Vagina (tissue), 2 donors: Measurements from ENCODE around the gene C22orf39. TPM values are rescaled to one million over a fixed set of nuclear protein-coding genes. Genes with fewer than 3 reads are reported as not detected.

Source experiments
- DNase-seq, 2 donors: peaks; one replicate each; pipeline ENCODE4 v3.0.0-alpha.2; 2017; ENCODE audit errors: extremely low spot score in 2 of 2
- H3K27ac ChIP-seq: fragments of 200-600 bp; sonication (generic); one replicate; pipeline ENCODE4 v1.5.1; 2019
- H3K27me3 ChIP-seq: fragments of 200-600 bp; sonication (generic); one replicate; pipeline ENCODE4 v1.5.1; 2019
- H3K36me3 ChIP-seq, 2 donors: fragments of 200-600 bp; sonication (generic); one replicate each; pipeline ENCODE4 v1.5.1; 2017 to 2019
- H3K4me1 ChIP-seq: fragments of 200-600 bp; sonication (generic); one replicate; pipeline ENCODE4 v1.5.1; 2019
- H3K4me3 ChIP-seq, 2 donors: fragments of 200-600 bp; sonication (generic); 1 replicate in 1 of 2; 2 replicates in 1 of 2; pipeline ENCODE4 v1.5.1; 2016 to 2019
- H3K9me3 ChIP-seq: fragments of 200-600 bp; sonication (generic); one replicate; pipeline ENCODE4 v1.5.1; 2019
- POLR2A ChIP-seq, 2 donors: fragments of 450-650 bp; IDR thresholded peaks; one replicate each; pipeline ENCODE4 v1.6.1; 2017; ENCODE audit warnings: antibody characterized with exemption in 2 of 2, mild to moderate bottlenecking in 2 of 2, moderate library complexity in 2 of 2
- POLR2AphosphoS5 ChIP-seq, 2 donors: sonication (generic); formaldehyde crosslinking; IDR thresholded peaks; one replicate each; pipeline ENCODE4 v1.9.0; 2017; ENCODE audit warnings: antibody characterized with exemption in 2 of 2, mild to moderate bottlenecking in 2 of 2, low read depth in 1 of 2; ENCODE audit not compliant: insufficient read depth in 1 of 2
- intact Hi-C: fragments of 100-400 bp; cut with DNase I; formaldehyde crosslinking; loops from one replicate; pipeline ENCODE4 v1.15.1; 2023
- total RNA-seq: library from RNA; depleted of rRNA; stranded (reverse); fragments of >200 nt; gene quantifications from one replicate; pipeline ENCODE4 v1.2.3, GENCODE V29; 2016
- TF ChIP-seq, protein P1 (sequence below), 3 experiments: fragments of 450-650 bp in 2 of 3; fragments of 200-600 bp in 1 of 3; sonication (generic) in 1 of 3; IDR thresholded peaks; one replicate each; pipeline ENCODE4 v1.5.1; 2017 to 2019; ENCODE audit warnings: antibody characterized with exemption in 3 of 3, mild to moderate bottlenecking in 2 of 3, moderate library complexity in 2 of 3

The C22orf39 gene
- total RNA-seq, 1 donor from 2014 or later = 46.9 TPM

DNA sequence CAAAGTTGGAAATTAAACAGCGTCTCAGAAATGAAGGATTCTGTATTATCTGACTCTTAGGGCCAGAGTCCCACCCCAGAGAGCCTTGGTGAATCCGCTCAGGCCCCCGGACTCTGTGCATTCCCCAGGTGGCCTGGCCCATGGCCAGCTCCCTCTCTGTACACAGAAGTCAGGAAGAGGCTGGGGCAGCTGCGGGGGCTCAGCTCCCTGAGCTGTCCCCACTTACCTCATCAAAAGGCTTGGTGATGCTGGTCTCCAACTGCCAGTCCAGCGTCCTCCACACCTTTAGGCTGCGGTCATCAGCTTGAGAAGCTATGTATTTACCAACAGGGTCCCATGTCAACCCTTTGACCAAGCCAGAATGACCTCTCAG lies 51.0 kb downstream of the C22orf39 start:
- H3K9me3 ChIP-seq = no peaks in the 10 kb centered on the region
- peaks cover 0 to 59% of the 10 kb centered on the region in 2 donors for H3K36me3 ChIP-seq
- H3K4me3 ChIP-seq = no peak overlapping the region
- no peak overlapping the region for H3K27ac ChIP-seq
- TF ChIP-seq POLR2AphosphoS5 (IDR thresholded peaks at IDR 0.05; ENCODE audit: insufficient read depth in 1 of 2, low read depth in 1 of 2) (no peak), POLR2A (IDR thresholded peaks at IDR 0.05) (no peak)
- TF ChIP-seq, protein P1, sequence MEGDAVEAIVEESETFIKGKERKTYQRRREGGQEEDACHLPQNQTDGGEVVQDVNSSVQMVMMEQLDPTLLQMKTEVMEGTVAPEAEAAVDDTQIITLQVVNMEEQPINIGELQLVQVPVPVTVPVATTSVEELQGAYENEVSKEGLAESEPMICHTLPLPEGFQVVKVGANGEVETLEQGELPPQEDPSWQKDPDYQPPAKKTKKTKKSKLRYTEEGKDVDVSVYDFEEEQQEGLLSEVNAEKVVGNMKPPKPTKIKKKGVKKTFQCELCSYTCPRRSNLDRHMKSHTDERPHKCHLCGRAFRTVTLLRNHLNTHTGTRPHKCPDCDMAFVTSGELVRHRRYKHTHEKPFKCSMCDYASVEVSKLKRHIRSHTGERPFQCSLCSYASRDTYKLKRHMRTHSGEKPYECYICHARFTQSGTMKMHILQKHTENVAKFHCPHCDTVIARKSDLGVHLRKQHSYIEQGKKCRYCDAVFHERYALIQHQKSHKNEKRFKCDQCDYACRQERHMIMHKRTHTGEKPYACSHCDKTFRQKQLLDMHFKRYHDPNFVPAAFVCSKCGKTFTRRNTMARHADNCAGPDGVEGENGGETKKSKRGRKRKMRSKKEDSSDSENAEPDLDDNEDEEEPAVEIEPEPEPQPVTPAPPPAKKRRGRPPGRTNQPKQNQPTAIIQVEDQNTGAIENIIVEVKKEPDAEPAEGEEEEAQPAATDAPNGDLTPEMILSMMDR (IDR thresholded peaks at IDR 0.05) = no peak
- H3K27me3 ChIP-seq = no peaks in the 10 kb centered on the region
- H3K4me1 ChIP-seq = no peaks in the 10 kb centered on the region
- intact Hi-C loops = no loop called here
- DNase-seq = no peak

GRCh38 chr22:19395276-19395675 lies 52.2 kb downstream of the C22orf39 start:
- H3K27ac ChIP-seq = no peak overlapping the region
- intact Hi-C loops = no loop called here
- TF ChIP-seq, protein P1 (IDR thresholded peaks at IDR 0.05) = no peak
- TF ChIP-seq POLR2A (IDR thresholded peaks at IDR 0.05) (no peak), POLR2AphosphoS5 (IDR thresholded peaks at IDR 0.05; ENCODE audit: insufficient read depth in 1 of 2, low read depth in 1 of 2) (no peak)
- H3K9me3 ChIP-seq = no peaks in the 10 kb centered on the region
- H3K4me3 ChIP-seq = no peak overlapping the region
- no peaks in the 10 kb centered on the region for H3K4me1 ChIP-seq
- peaks cover 0 to 68% of the 10 kb centered on the region in 2 donors for H3K36me3 ChIP-seq
- H3K27me3 ChIP-seq = no peaks in the 10 kb centered on the region
- no peak for DNase-seq

GRCh38 chr22:19394274-19395050 lies 53.0 kb downstream of the C22orf39 start:
- intact Hi-C loops = no loop called here
- DNase-seq = no peak
- Histone ChIP-seq H3K9me3 (no peaks in the 10 kb centered on the region), H3K36me3 (peaks cover 0 to 75% of the 10 kb centered on the region in 2 donors), H3K4me1 (no peaks in the 10 kb centered on the region), H3K27ac (no peak overlapping the region), H3K27me3 (no peaks in the 10 kb centered on the region), H3K4me3 (no peak overlapping the region)
- no peak for TF ChIP-seq POLR2A (IDR thresholded peaks at IDR 0.05)
- no peak for TF ChIP-seq POLR2AphosphoS5 (IDR thresholded peaks at IDR 0.05; ENCODE audit: insufficient read depth in 1 of 2, low read depth in 1 of 2)
- TF ChIP-seq, protein P1 (IDR thresholded peaks at IDR 0.05) = no peak

DNA sequence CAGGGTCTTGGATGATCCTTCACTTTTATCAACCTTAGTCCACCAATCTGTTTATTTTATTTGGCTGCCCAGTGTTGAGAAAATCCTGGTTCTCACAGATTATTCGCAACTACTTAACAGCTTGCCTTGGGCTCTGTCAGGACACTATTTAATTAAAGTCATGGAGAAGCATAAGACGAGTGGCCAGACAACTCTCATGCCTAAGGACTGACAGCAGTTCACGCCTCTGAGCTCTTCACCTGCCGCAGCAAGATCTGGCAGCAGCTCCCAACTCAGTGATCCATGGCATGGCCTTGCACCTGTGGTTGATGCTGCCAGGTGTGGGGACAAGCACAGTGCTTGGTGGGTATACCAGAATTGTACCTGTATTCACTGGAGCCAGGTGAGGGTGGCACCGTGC lies 53.8 kb downstream of the C22orf39 start:
- DNase-seq = no peak
- Histone ChIP-seq H3K36me3 (peaks cover 0 to 81% of the 10 kb centered on the region in 2 donors), H3K27ac (no peak overlapping the region), H3K27me3 (no peaks in the 10 kb centered on the region), H3K9me3 (no peaks in the 10 kb centered on the region), H3K4me1 (no peaks in the 10 kb centered on the region), H3K4me3 (no peak overlapping the region)
- intact Hi-C loops = no loop called here
- TF ChIP-seq POLR2AphosphoS5 (IDR thresholded peaks at IDR 0.05; ENCODE audit: insufficient read depth in 1 of 2, low read depth in 1 of 2) = no peak
- TF ChIP-seq POLR2A (IDR thresholded peaks at IDR 0.05) = no peak
- TF ChIP-seq, protein P1 (IDR thresholded peaks at IDR 0.05) = no peak

Other genes starting within 250 kb of the C22orf39 start
- 5.4 TPM for gene CLTCL1, start 156.0 kb downstream of the C22orf39 start, total RNA-seq
- gene HIRA, start 16.0 kb downstream of the C22orf39 start, total RNA-seq = 13.5 TPM
- gene MRPL40, start 15.2 kb downstream of the C22orf39 start, total RNA-seq = 23.3 TPM
- gene UFD1, start 31.5 kb upstream of the C22orf39 start, total RNA-seq = 66.8 TPM
- 0.74 TPM for gene CDC45, start 32.2 kb upstream of the C22orf39 start, total RNA-seq
- 228 TPM for gene CLDN5, start 76.7 kb upstream of the C22orf39 start, total RNA-seq